LoVo (cell line): ENCODE results near the gene RAB3A.
"Not testable (repeated sequence)": the region's sequence is repeated elsewhere in the genome, so short reads cannot be mapped to it uniquely, and the experiment has no call there.

ENCODE experiments used
- DNase-seq: peaks from one replicate; pipeline ENCODE4 v3.0.0-alpha.2; 2016; ENCODE audit warnings: low spot score

RAB3A gene

GRCh38 chr19:18223860-18224524, 20.1 kb upstream of the RAB3A start:
- peak; percentile 40 for DNase-seq

DNA sequence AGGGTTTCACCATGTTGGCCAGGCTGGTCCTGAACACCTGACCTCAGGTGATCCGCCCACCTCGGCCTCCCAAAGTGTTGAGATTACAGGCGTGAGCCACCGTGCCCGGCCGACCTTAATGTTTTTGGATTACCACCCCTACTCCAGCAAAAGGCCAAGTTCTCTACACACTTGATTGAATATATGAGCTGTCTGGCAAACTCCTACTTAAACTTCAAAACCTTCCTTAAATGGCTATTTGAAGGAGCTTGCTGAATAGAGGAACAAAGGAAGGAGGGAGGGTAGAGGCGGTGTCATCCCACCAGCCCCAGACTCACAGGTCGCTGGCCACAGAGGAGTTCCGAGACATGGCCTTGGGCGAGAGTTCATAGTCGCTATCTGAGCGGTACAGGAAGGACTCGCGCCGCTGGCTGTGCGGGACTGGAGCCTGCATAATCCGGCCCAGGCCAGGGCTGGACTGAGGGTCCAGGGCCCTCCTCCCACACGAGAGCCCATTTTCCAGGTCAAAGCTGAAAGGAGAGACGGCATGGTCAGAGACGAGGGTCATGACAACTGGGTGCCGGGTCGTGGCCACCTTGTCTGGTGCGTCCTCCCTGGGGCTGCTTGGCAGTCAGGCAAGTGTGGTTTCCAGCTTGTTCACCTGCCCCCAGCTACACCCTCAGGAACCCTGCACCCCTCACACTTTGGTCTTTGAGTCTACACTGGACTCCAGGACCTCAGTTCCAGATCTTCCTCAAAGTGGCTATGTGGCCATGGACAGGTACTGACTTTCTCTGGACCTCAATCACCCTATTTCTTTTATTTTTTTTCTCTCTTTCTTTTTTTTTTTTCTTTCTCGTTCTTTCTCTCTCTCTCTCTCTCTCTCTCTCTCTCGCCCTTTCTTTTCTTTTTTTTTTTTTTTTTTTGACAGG, 18.2 kb upstream of the RAB3A start:
- no peak for DNase-seq

DNA sequence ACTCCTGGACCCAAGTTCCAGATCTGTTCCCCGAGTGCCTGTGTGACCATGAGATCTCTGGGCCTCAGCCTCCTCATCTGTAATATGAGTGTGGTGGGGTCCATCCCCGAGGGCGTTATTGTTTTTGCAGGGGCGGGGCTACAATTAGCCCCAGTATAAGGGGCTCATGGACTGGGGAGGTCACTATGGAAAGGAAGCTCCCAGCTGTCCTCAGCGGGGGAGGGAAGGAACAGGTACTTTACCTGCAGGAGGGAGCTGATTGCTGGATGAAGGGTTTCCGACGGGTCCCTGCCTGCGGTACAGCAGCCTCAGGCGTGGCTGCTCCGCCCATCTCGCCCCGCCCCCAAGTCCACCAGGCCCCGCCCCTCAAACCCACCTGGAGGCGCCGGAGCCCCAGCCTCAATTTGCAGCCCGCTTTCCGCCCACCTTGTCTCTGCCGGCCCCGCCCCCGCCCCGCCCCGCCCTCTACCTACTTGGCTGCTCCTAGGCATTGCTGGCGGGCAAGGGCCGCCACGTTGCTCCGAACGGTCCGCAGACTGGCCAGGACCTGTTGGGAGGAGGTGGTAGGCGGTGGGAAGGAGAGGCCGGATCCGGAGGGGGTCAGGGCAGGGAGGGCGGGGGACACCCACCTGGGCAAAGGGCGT, 16.9 kb upstream of the RAB3A start:
- DNase-seq: no peak

- no peak for DNase-seq
Measured at GRCh38 chr19:18219911-18220631, 16.2 kb upstream of the RAB3A start.

GRCh38 chr19:18218600-18218999, 14.8 kb upstream of the RAB3A start:
- no peak for DNase-seq

DNA sequence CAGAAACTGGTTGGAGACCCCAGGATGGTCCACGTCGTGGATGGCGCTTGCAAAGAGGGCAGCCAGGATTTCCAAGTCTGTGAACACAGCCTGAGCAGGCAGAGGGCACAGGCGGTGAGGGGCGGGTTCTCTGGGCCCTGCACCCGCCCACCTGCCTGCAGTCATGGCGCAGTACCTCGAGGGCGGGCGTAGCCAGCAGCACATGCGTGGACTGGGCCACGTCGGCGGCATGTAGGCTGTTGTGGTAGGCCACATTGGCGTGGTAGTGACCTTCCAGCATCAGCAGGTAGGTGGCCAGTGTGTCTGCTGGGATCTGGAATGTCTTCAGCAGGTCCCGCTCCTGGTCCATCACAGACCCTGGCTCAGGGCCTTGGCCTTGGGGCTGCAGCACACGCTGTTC, 14.3 kb upstream of the RAB3A start:
- DNase-seq: no peak

- DNase-seq: no peak
Measured at GRCh38 chr19:18216789-18217188, 12.9 kb upstream of the RAB3A start.

DNA sequence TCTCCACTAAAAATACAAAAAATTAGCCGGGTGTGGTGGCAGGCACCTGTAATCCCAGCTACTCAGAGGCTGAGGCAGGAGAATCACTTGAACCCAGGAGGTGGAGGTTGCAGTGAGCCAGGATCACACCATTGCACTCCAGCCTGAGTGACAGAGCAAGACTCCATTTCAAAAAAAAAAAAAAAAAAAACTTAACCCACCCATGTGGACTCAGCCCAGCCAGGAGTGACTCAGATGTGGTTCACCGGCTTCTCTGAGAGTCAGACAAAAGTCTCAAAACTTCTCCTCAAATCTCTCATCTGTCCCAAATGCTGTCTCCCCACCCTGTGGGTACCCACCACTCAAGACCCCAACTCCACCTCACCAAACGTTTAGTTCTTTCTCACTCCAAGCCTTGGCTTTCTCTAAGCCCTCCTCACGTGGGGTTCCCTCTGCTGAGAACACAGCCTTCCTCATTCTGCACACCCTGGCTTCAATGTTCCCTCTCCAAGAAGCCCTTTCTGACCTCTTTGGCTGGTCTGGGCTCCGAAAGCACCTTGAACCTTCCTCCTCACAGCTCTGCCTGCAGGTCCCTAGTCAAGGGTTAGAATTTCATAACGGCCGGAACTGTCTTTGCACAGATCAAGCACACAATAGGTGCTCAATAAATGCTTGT, 11.1 kb upstream of the RAB3A start:
- no peak for DNase-seq

DNA sequence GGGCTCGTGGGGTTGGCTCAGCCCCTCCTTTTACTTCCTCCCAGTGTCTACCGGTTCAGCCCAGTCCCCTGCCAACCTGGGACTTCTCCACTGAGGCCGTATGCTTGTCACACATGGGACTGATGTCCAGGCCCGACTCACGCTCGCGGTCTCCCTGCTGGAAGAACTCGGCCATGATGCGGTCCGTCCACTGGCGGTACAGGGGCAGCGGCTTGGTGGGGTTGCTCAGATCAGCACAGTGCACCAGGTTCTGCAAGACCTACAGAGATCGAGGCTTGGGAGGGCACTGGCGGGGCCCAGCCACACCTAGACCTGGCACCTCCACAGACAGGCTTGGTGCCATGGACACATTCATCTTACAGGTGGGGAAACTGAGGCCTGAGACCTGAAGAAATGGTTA, 7.8 kb upstream of the RAB3A start:
- no peak for DNase-seq

GRCh38 chr19:18209912-18210311, 6.1 kb upstream of the RAB3A start:
- not testable (repeated sequence) for DNase-seq

GRCh38 chr19:18208098-18208951, 4.5 kb upstream of the RAB3A start:
- DNase-seq: no peak

GRCh38 chr19:18206018-18206417, 2.2 kb upstream of the RAB3A start:
- no peak for DNase-seq

DNA sequence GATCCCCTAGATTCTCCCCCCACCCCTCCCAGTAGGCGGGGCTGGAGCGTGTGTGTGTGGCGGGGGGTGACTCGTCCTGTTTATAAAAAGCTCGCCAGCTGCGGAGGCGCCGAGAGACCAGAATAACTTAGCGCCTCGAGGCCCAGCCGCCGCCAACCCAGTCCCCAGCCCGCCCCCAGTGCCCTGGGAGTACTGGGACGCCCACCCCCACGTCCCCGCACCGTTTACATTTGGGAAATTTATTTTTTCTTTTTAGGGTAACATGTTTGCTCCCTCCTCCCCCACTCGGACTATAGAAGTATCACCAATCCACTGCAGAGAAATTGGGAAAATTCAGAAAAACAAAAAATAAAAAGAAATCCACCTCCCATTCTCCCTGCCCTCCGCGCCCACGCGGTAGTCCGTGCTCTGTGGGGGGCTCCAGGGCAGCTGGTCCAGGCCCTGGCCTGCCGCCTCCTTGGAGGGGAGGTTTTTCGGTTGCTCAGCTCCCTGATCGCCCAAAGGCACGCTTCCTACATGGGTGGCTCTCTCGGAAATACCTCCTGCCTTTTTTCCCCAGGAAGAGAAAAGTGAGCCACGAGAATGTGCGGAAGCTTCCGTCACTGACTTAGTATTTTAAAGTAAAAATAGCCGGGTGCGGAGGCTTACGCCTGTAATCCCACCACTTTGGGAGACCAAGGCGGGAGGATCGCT, 1.5 kb upstream of the RAB3A start:
- no peak for DNase-seq

GRCh38 chr19:18204394-18205199, 755 bp upstream of the RAB3A start:
- DNase-seq: no peak

GRCh38 chr19:18203408-18203862, 407 bp downstream of the RAB3A start:
- DNase-seq: no peak

GRCh38 chr19:18202778-18203407, 949 bp downstream of the RAB3A start:
- DNase-seq: no peak

GRCh38 chr19:18202397-18202777, 1.5 kb downstream of the RAB3A start:
- DNase-seq: no peak

DNA sequence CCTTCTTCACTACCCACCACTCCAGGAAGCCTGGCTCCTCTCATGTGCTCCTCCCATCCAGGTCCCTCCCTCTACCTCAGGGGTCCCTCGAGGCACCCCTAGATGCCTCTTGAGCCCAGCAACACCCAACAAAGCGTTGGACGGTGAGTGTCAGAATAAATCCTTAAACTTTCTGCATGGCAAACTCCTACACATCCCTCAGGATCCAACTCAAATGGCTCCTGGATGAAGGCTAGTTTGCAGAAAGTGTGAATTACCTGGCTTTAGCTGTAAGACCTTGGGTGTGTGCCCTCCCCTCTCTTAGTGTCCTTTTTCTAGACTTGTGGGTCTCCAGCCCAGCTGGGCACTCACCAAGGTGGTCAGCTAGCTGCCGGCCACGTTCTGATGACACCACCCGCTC, 5.5 kb downstream of the RAB3A start:
- DNase-seq: no peak

- no peak for DNase-seq
Measured at GRCh38 chr19:18197941-18198340, 5.9 kb downstream of the RAB3A start.
